ENCODE data around the gene GNLY. TPM values are rescaled to one million over a fixed set of nuclear protein-coding genes. Genes with fewer than 3 reads are reported as not detected.
"Not testable (repeated sequence)": the region's sequence is repeated elsewhere in the genome, so short reads cannot be mapped to it uniquely, and the experiment has no call there.

GNLY gene
- total RNA-seq, 1 donor from 2014 or later: 3.2 TPM

- H3K4me1 ChIP-seq: no peaks in the 10 kb centered on the region
- H3K9me3 ChIP-seq: no peaks in the 10 kb centered on the region
- TF ChIP-seq CTCF (IDR thresholded peaks at IDR 0.05) (no peak), POLR2AphosphoS5 (IDR thresholded peaks at IDR 0.05; ENCODE audit: insufficient read depth in 1 of 2, low read depth in 1 of 2) (no peak), POLR2A (IDR thresholded peaks at IDR 0.05) (no peak)
- intact Hi-C loops (cut with DNase I): no loop called here
- no peak for DNase-seq (ENCODE audit: extremely low spot score in 2 of 2)
- no peaks in the 10 kb centered on the region for H3K36me3 ChIP-seq
- no peak within 1 kb of the TSS for H3K4me3 ChIP-seq
- H3K27me3 ChIP-seq: no peaks in the 10 kb centered on the region
- H3K27ac ChIP-seq: no peak within 1 kb of the TSS
These were observed 25.9 kb upstream of the GNLY start, which contains the start of gene SFTPB for GRCh38 chr2:85668009-85668856. Gene SFTPB, minus strand, starts transcription at chr2:85668199. Its CDS starts 16 bp downstream, at chr2:85668183.

- TF ChIP-seq POLR2A (IDR thresholded peaks at IDR 0.05) (no peak), POLR2AphosphoS5 (IDR thresholded peaks at IDR 0.05; ENCODE audit: insufficient read depth in 1 of 2, low read depth in 1 of 2) (no peak), CTCF (IDR thresholded peaks at IDR 0.05) (no peak)
These were observed 25.4 kb upstream of the GNLY start for GRCh38 chr2:85668857-85669142.

GRCh38 chr2:85669549-85669948 lies 24.6 kb upstream of the GNLY start:
- intact Hi-C loops (cut with DNase I): no loop called here

More at GRCh38 chr2:85668857-85669142, 25.4 kb upstream of the GNLY start:
- no peak overlapping the region for H3K27ac ChIP-seq
- no peaks in the 10 kb centered on the region for H3K4me1 ChIP-seq
- no peak overlapping the region for H3K4me3 ChIP-seq
- intact Hi-C loops (cut with DNase I): no loop called here
- no peaks in the 10 kb centered on the region for H3K27me3 ChIP-seq
- no peak for DNase-seq (ENCODE audit: extremely low spot score in 2 of 2)
- H3K9me3 ChIP-seq: no peaks in the 10 kb centered on the region
- no peaks in the 10 kb centered on the region for H3K36me3 ChIP-seq

GRCh38 chr2:85670416-85670815 lies 23.7 kb upstream of the GNLY start:
- intact Hi-C loops (cut with DNase I): not testable (repeated sequence)

More at GRCh38 chr2:85669549-85669948, 24.6 kb upstream of the GNLY start:
- H3K27me3 ChIP-seq: no peaks in the 10 kb centered on the region
- H3K36me3 ChIP-seq: no peaks in the 10 kb centered on the region
- DNase-seq (ENCODE audit: extremely low spot score in 2 of 2): no peak
- H3K9me3 ChIP-seq: no peaks in the 10 kb centered on the region
- H3K27ac ChIP-seq: no peak overlapping the region
- TF ChIP-seq CTCF (IDR thresholded peaks at IDR 0.05): no peak
- no peak for TF ChIP-seq POLR2AphosphoS5 (IDR thresholded peaks at IDR 0.05; ENCODE audit: insufficient read depth in 1 of 2, low read depth in 1 of 2)
- no peak for TF ChIP-seq POLR2A (IDR thresholded peaks at IDR 0.05)
- no peak overlapping the region for H3K4me3 ChIP-seq
- H3K4me1 ChIP-seq: no peaks in the 10 kb centered on the region

GRCh38 chr2:85672456-85672855 lies 21.7 kb upstream of the GNLY start:
- no peaks in the 10 kb centered on the region for H3K36me3 ChIP-seq
- no peak for TF ChIP-seq POLR2A (IDR thresholded peaks at IDR 0.05)
- TF ChIP-seq POLR2AphosphoS5 (IDR thresholded peaks at IDR 0.05; ENCODE audit: insufficient read depth in 1 of 2, low read depth in 1 of 2): no peak
- no peak for TF ChIP-seq CTCF (IDR thresholded peaks at IDR 0.05)
- no peak for DNase-seq (ENCODE audit: extremely low spot score in 2 of 2)
- H3K4me3 ChIP-seq: no peak overlapping the region
- no peaks in the 10 kb centered on the region for H3K9me3 ChIP-seq
- H3K27ac ChIP-seq: no peak overlapping the region
- H3K27me3 ChIP-seq: no peaks in the 10 kb centered on the region
- intact Hi-C loops (cut with DNase I): no loop called here
- H3K4me1 ChIP-seq: no peaks in the 10 kb centered on the region

More at GRCh38 chr2:85670416-85670815, 23.7 kb upstream of the GNLY start:
- not testable (repeated sequence) for DNase-seq (ENCODE audit: extremely low spot score in 2 of 2); H3K4me3 ChIP-seq; H3K4me1 ChIP-seq; H3K27ac ChIP-seq; H3K36me3 ChIP-seq; H3K9me3 ChIP-seq; H3K27me3 ChIP-seq

Data from vagina (tissue), 2 donors.